PC-9 (cell line): ENCODE data around the gene FBN1.

Source experiments
- CTCF ChIP-seq: fragments of 200-600 bp; sonication (generic); conservative IDR thresholded peaks from 2 replicates; pipeline ENCODE4 v1.6.1; 2017; ENCODE audit warnings: mixed run types, antibody characterized with exemption, mild to moderate bottlenecking, moderate library complexity
- EZH2 ChIP-seq: fragments of 200-600 bp; sonication (generic); IDR thresholded peaks from 2 replicates; pipeline ENCODE4 v1.8.0; 2017; ENCODE audit warnings: antibody characterized with exemption, low read depth

GRCh38 chr15:48667701-48668100, 22.2 kb upstream of the FBN1 start:
- TF ChIP-seq EZH2 (no peak), CTCF (no peak)
